Lower leg skin (tissue), 3 donors: ENCODE measurements around the gene MATN4.

Source experiments
- POLR2A ChIP-seq, 2 donors: fragments of 450-650 bp; IDR thresholded peaks; one replicate each; pipeline ENCODE4 v1.6.1; 2016 to 2017; ENCODE audit warnings: antibody characterized with exemption in 2 of 2, mild to moderate bottlenecking in 1 of 2, moderate library complexity in 1 of 2
- TF ChIP-seq, protein P1 (sequence below), 3 donors: fragments of 450-650 bp; IDR thresholded peaks; one replicate each; pipeline ENCODE4 v1.5.1; 2016; ENCODE audit warnings: antibody characterized with exemption in 3 of 3, mild to moderate bottlenecking in 3 of 3, moderate library complexity in 2 of 3

DNA sequence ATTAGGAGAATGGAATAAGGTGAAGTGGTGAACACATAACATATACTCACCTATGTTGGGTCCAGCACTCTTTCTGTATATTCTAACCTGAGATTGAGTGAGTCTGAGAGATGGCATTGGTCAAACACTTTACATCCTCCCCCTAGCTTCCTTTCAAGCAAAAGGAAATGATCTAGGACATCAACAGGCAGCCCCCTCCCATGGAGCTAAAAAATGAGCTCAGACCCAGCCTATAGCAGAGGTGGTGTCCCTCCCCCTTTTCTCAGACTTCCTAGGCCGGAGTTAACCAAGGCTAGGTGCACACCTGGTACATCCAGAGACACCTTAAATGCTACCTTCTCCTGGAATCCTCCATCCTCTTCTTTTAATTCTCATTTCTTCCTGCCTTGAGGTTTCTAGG, 45.6 kb upstream of the MATN4 start:
- TF ChIP-seq, protein P1, sequence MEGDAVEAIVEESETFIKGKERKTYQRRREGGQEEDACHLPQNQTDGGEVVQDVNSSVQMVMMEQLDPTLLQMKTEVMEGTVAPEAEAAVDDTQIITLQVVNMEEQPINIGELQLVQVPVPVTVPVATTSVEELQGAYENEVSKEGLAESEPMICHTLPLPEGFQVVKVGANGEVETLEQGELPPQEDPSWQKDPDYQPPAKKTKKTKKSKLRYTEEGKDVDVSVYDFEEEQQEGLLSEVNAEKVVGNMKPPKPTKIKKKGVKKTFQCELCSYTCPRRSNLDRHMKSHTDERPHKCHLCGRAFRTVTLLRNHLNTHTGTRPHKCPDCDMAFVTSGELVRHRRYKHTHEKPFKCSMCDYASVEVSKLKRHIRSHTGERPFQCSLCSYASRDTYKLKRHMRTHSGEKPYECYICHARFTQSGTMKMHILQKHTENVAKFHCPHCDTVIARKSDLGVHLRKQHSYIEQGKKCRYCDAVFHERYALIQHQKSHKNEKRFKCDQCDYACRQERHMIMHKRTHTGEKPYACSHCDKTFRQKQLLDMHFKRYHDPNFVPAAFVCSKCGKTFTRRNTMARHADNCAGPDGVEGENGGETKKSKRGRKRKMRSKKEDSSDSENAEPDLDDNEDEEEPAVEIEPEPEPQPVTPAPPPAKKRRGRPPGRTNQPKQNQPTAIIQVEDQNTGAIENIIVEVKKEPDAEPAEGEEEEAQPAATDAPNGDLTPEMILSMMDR (IDR thresholded peaks at IDR 0.05) = no peak
- TF ChIP-seq POLR2A (IDR thresholded peaks at IDR 0.05) = no peak
